HG02938 (cell line): ENCODE results near the gene EZH2.

Experiments
- ATAC-seq: cut with Tn5 transposase; IDR thresholded peaks from one replicate; pipeline ENCODE4 v1.9.1; 2021; ENCODE audit warnings: mild to moderate bottlenecking, moderate library complexity; ENCODE audit not compliant: unreplicated experiment

EZH2 gene

DNA sequence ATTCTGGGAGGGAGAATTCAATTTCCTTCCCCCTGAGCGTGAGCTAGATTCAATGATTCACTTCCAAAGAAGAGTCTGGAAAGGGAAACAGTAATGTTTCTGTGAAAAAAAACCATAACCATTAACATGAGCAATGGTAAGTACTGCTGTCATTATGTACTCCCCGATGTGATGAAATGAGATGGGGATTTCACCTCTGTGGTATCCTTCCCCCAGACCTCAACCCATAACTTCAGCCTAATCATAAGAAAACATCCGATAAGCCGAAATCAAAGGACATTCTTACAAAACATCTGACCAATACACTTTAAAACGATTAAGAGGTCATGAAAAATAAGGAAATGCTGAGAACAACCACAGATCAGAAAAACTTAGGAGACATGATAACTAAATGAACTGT lies 27.2 kb downstream of the EZH2 start:
- no peak for ATAC-seq

DNA sequence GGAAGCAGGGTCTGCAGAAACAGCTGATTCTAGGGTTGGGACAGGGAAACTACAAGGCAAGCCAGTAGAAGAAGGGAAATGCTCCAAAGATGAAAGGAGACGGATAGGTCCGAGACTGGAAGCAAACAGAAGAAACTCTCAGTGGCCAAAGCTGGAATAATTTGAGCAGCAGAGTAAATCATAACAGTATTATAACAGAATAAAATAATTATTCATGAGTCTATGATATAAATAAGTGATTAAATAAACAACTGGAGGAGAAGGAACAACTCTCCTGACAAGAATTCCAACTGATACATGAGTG lies 27.6 kb downstream of the EZH2 start:
- ATAC-seq, result no peak

- no peak for ATAC-seq
Measured at GRCh38 chr7:148854983-148855382, 29.1 kb downstream of the EZH2 start.

- no peak for ATAC-seq
Measured at GRCh38 chr7:148852272-148852671, 31.8 kb downstream of the EZH2 start.

GRCh38 chr7:148850564-148850963 lies 33.5 kb downstream of the EZH2 start:
- ATAC-seq, result no peak

- ATAC-seq, result no peak
Measured at GRCh38 chr7:148849393-148850098, 34.5 kb downstream of the EZH2 start.

- ATAC-seq, result no peak
Measured at GRCh38 chr7:148847815-148848734, 36.0 kb downstream of the EZH2 start.

DNA sequence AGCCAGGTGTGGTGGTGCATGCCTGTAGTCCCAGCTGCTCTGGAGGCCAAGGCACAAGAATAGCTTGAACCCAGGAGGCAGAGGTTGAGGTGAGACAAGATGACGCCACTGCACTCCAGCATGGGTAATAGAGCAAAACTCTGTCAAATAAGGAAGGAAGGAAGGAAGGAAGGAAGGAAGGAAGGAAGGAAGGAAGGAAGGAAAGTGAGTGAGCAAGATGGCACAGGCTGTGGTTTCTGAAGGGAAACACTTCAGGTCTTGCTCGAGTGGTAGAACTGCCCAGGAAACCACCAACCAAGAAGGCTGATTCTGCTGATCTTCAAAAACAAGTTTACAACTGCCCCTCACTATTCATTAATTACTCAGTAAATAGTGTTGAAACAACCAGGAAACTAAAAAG lies 45.2 kb downstream of the EZH2 start:
- no peak for ATAC-seq

DNA sequence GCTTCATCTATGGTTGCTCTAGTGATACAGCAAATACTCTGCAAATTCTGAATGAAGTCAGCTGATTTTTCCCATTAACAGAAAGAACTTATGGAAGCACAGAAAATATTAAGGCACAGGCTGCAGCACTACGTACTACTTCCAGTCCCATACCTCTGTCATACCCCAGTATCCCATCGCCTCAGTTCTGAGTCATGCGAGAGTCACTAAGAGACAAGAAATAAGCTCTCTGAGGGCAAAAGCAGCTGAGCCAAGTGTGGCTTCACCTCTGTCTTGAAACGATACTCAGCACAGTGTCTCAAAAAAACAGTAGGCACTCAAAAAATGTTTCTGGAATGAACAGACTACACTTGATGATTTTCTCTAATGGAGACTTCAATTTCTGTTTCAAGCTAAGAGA lies 48.2 kb downstream of the EZH2 start:
- ATAC-seq, result no peak

DNA sequence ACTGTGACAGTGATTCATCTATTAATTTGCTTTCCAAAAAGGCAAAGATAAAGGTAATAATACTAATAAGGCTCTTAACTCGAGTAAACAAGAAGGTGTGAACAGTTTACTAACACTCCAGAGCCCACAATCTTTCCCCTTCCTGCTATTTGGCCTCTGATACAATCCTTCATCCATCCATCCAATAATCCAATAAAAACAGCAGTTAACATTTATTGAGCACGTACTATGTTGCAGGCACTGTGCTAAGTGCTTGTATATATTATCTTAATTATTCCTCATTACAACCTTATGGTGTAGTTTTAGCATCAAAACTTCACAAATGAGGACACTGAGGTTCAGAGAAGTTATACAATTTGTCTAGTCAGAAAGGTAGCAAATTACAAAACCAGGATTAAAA lies 49.5 kb downstream of the EZH2 start:
- ATAC-seq, result no peak

GRCh38 chr7:148831782-148832181 lies 52.3 kb downstream of the EZH2 start:
- ATAC-seq, result no peak

GRCh38 chr7:148830897-148831692 lies 53.0 kb downstream of the EZH2 start:
- ATAC-seq, result no peak

DNA sequence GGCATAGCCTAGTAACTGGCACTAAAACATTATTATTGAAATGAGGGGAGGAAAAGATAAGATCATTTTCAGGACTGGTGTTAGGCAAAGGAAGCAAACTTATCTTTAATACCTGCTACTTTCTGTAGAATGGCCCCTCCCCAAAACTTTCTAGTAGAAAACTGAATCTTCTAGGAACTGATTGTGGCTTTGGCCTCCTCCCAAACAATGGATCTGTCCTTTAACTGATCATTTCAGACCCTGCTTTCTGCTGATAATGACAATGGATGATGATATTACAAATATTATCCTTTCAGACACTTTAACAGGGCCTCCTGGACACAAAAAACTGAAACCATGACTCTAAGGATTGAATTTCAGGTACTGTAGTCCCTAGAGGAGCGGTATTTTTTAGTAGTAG lies 55.1 kb downstream of the EZH2 start:
- no peak for ATAC-seq

GRCh38 chr7:148825338-148825737 lies 58.8 kb downstream of the EZH2 start:
- no peak for ATAC-seq

DNA sequence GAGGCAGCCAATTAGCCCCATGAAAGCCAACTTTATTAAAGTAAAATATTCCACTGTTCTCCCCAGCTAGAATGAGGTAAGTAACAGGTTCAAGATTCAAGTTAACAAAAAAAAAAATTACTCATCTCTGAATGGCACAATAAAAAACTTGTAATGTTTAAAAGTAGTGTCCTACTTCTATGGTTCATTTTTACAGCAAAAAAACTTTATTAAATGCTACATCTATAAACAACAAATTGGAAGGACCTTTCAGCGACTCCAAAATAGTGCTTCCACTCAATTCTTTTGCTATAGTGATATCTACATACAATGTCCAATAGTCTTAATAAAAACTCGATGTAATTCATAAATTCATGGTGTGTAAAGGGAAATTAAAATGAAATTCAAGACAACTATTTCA lies 59.2 kb downstream of the EZH2 start:
- no peak for ATAC-seq

DNA sequence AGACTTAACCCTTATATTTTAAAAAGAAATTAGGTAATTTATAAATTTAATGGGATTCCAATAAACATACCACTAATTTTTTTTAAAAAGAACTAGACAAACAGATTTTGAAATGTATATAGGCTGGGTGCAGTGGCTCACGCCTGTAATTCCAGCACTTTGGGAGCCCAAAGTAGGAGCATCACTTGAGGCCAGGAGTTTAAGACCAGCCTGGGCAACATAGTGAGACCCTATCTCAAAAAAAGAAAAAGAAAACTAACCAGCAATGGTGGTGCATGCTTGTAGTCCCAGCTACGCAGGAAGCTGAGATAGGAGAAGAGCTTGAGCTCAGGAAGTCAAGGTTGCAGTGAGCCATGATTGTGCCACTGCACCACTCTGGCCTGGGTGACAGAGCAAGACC lies 62.7 kb downstream of the EZH2 start:
- no peak for ATAC-seq

DNA sequence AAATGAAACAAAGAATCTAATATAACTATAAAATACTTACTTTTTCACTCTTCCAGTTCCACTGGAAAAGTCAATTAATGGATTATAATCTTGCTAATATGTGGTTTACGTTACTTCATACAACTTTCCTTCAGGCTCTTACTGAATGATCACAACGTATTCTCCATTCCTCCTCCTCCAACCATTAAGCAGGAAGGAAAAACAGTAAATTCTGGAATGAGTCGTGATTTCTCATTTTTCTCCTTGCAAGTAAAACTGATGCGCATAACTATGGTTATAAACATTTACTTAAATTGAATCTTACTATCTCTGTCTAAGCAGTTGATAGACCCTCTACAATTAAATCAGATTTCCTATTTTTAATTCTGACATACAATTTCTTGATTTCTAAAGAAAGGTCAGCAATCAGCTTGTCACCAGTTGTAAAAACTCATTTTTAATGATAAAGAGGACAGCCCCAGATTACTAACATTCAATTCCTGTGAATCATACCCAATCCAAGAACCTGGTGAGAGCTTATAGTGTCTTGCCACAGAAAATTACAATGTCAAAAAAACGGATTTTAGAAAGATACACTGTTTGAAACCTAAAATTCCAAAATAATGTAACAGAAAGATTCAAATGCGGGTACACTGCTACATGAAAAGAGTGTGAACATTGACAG lies 64.3 kb downstream of the EZH2 start:
- ATAC-seq, result no peak

GRCh38 chr7:148815612-148816011 lies 68.5 kb downstream of the EZH2 start:
- no peak for ATAC-seq

GRCh38 chr7:148814922-148815559 lies 69.0 kb downstream of the EZH2 start:
- ATAC-seq, result no peak

GRCh38 chr7:148813890-148814289 lies 70.2 kb downstream of the EZH2 start:
- ATAC-seq, result no peak

- ATAC-seq, result no peak
Measured at GRCh38 chr7:148811892-148812291, 72.2 kb downstream of the EZH2 start.
